HG03097 (cell line): Measurements from ENCODE around the gene TMEM69.
"Not testable (repeated sequence)": the region's sequence is repeated elsewhere in the genome, so short reads cannot be mapped to it uniquely, and the experiment has no call there.

Experiments
- ATAC-seq: cut with Tn5 transposase; IDR thresholded peaks from one replicate; pipeline ENCODE4 v1.9.1; 2021; ENCODE audit not compliant: unreplicated experiment, low FRiP score

The TMEM69 gene

DNA sequence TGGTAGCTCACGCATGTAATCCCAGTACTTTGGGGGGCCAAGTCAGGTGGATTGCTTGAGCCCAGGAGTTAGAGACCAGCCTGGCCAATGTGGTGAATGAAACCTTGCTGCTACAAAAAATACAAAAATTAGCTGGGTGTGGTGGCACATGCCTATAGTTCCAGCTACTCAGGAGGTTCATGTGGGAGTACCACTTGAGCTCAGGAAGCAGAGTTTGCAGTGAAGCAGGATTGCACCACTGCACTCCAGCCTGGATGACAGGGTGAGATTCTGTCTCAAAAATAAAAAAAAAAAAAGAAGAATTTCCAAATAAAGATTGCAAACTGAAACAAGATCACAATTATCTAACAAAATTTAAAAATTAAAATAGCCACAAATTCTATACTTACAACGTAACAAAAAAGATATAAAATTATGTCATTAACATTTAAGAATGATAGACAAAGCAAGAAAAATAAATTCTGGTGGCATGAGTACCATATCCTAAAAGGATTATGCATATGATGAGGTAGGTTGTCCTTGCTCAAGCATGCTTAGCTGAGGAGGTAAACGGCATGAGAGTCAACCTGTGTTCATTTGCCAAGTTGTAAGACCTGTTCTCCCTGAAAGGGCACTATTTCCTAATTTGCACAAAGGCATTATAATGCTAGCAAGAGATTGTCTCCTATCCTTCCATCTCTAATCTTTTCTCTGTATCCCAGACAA lies 42.2 kb downstream of the TMEM69 start:
- no peak for ATAC-seq

DNA sequence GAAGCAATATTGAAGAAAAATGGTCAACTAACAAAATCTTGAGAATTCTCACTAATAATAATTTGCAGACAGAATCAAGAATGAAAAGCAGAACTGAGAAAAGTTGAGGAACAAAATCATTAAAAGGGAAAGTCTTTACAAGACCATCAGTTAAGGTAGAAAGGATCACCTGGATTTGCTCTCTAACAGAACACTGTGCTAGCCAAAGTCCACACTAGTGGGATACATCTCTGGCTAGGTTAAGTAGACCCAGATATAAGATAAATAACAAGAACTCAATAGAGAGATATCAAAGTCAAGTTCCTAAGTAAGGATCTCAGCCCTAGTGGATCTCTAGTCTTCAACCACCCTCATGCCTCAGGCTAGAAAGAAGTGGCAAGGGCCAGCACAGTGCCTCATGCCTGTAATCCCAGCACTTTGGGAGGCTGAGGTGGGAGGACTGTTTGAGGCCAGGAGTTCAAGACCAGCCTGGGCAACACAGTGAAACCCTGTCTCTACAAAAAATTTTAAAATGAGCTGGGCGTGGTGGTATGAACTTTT lies 42.9 kb downstream of the TMEM69 start:
- ATAC-seq: no peak

DNA sequence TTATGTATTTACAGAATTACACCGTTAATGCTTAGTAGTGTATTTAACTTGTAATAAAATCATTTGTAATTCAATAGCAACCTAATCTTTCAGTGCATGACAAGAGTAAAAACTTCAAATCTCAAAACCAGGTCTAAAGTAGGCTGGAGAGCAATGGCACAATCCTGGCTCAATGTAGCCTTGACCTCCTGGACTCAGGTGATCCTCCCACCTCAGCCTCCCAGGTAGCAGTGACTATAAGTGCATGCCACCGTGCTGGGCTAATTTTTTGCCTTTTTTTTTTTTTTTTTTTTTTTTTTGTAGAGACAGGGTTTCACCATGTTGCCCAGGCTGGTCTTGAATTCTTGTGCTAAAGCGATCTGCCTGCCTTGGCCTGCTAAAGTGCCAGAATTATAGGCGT lies 51.2 kb downstream of the TMEM69 start:
- no peak for ATAC-seq

DNA sequence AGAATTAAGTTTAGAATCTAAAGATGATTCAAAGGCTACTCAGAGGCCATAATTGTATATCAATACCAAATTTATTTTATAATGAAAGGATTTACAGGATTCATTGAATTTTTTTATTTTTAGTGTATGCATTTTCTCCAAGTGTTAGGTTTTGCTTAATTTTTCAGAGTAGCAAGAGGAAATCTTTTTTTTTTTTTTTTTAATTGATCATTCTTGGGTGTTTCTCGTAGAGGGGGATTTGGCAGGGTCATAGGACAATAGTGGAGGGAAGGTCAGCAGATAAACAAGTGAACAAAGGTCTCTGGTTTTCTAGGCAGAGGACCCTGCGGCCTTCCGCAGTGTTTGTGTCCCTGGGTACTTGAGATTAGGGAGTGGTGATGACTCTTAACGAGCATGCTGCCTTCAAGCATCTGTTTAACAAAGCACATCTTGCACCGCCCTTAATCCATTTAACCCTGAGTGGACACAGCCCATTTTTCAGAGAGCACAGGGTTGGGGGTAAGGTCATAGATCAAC lies 51.7 kb downstream of the TMEM69 start:
- not testable (repeated sequence) for ATAC-seq
